Stimulated activated CD4-positive, alpha-beta T cell treated with anti-CD3 and anti-CD28 coated beads, TNF-alpha, amount 100 ng/mL, for 1 hour (primary cell): ENCODE results near the gene GTF2A1.

ENCODE experiments used
- DNase-seq, 3 donors: peaks; one replicate each; pipeline ENCODE4 v3.0.0-alpha.2; 2020; ENCODE audit warnings: low read depth in 3 of 3, low spot score in 1 of 3

The GTF2A1 gene

GRCh38 chr14:81141426-81141825 is 79.3 kb downstream of the GTF2A1 start:
- DNase-seq: no peak

- DNase-seq: no peak
These were observed 82.3 kb downstream of the GTF2A1 start for GRCh38 chr14:81138429-81138828.

GRCh38 chr14:81137316-81137715 is 83.4 kb downstream of the GTF2A1 start:
- DNase-seq: no peak

- DNase-seq: no peak
These were observed 87.4 kb downstream of the GTF2A1 start for GRCh38 chr14:81133400-81133799.

- DNase-seq: no peak
These were observed 88.3 kb downstream of the GTF2A1 start for GRCh38 chr14:81132468-81132867.

- DNase-seq: no peak
These were observed 91.5 kb downstream of the GTF2A1 start for GRCh38 chr14:81129242-81129641.

- DNase-seq: no peak
These were observed 93.0 kb downstream of the GTF2A1 start for GRCh38 chr14:81127785-81128184.

GRCh38 chr14:81125536-81125935 is 95.2 kb downstream of the GTF2A1 start:
- no peak for DNase-seq
